ENCODE data around the gene GNG2. TPM values are rescaled to one million over a fixed set of nuclear protein-coding genes. Genes with fewer than 3 reads are reported as not detected.

The GNG2 gene
- total RNA-seq, 1 donor from 2014 or later: 11.4 TPM

GRCh38 chr14:51862176-51862796, 1.9 kb downstream of the GNG2 start:
- no peak overlapping the region for H3K27ac ChIP-seq
- DNase-seq (ENCODE audit: low spot score in 2 of 2): no peak
- intact Hi-C loops (cut with DNase I): no loop called here
- no peaks in the 10 kb centered on the region for H3K27me3 ChIP-seq
- H3K4me1 ChIP-seq: no peaks in the 10 kb centered on the region
- peak overlapping the region in 1 of 2 donors; percentile 32 for H3K4me3 ChIP-seq
- H3K9me3 ChIP-seq: no peaks in the 10 kb centered on the region
- H3K36me3 ChIP-seq: no peaks in the 10 kb centered on the region
- no peak for TF ChIP-seq CTCF (IDR thresholded peaks at IDR 0.05)

GRCh38 chr14:51862860-51863259, 2.4 kb downstream of the GNG2 start:
- H3K4me3 ChIP-seq: peak overlapping the region in 1 of 2 donors; percentile 32
- no peaks in the 10 kb centered on the region for H3K4me1 ChIP-seq
- intact Hi-C loops (cut with DNase I): no loop called here
- no peaks in the 10 kb centered on the region for H3K27me3 ChIP-seq
- TF ChIP-seq CTCF (IDR thresholded peaks at IDR 0.05): no peak
- no peak for DNase-seq (ENCODE audit: low spot score in 2 of 2)
- no peaks in the 10 kb centered on the region for H3K36me3 ChIP-seq
- no peaks in the 10 kb centered on the region for H3K9me3 ChIP-seq
- H3K27ac ChIP-seq: no peak overlapping the region

- Histone ChIP-seq H3K4me1 (no peaks in the 10 kb centered on the region), H3K4me3 (no peak overlapping the region), H3K27ac (no peak overlapping the region), H3K27me3 (no peaks in the 10 kb centered on the region), H3K9me3 (no peaks in the 10 kb centered on the region), H3K36me3 (no peaks in the 10 kb centered on the region)
- intact Hi-C loops (cut with DNase I): no loop called here
- DNase-seq (ENCODE audit: low spot score in 2 of 2): no peak
- TF ChIP-seq CTCF (IDR thresholded peaks at IDR 0.05): no peak
Measured at GRCh38 chr14:51865953-51866747, 5.7 kb downstream of the GNG2 start.

- H3K4me1 ChIP-seq: no peaks in the 10 kb centered on the region
- TF ChIP-seq CTCF (IDR thresholded peaks at IDR 0.05): no peak
- H3K4me3 ChIP-seq: no peak overlapping the region
- no peak for DNase-seq (ENCODE audit: low spot score in 2 of 2)
- H3K27me3 ChIP-seq: no peaks in the 10 kb centered on the region
- H3K27ac ChIP-seq: no peak overlapping the region
- H3K36me3 ChIP-seq: no peaks in the 10 kb centered on the region
- intact Hi-C loops (cut with DNase I): no loop called here
- no peaks in the 10 kb centered on the region for H3K9me3 ChIP-seq
Measured at GRCh38 chr14:51867741-51868140, 7.3 kb downstream of the GNG2 start.

- Histone ChIP-seq H3K4me3 (no peak overlapping the region), H3K4me1 (no peaks in the 10 kb centered on the region), H3K36me3 (no peaks in the 10 kb centered on the region), H3K27me3 (no peaks in the 10 kb centered on the region), H3K27ac (no peak overlapping the region), H3K9me3 (no peaks in the 10 kb centered on the region)
- TF ChIP-seq CTCF (IDR thresholded peaks at IDR 0.05): no peak
- no peak for DNase-seq (ENCODE audit: low spot score in 2 of 2)
- intact Hi-C loops (cut with DNase I): no loop called here
Measured at GRCh38 chr14:51868405-51868804, 8.0 kb downstream of the GNG2 start.

Measured in ascending aorta (tissue), 2 donors.